Stimulated activated CD4-positive, alpha-beta T cell treated with anti-CD3 and anti-CD28 coated beads, Interleukin-4, amount 100 ng/mL, for 1 hour (primary cell): Measurements from ENCODE around the gene TRIM36.
A peak's percentile ranks its signal among the peaks of the same experiment; 100 is the strongest.

Experiments
- DNase-seq: peaks from one replicate; pipeline ENCODE4 v3.0.0-alpha.2; 2020

TRIM36 gene

DNA sequence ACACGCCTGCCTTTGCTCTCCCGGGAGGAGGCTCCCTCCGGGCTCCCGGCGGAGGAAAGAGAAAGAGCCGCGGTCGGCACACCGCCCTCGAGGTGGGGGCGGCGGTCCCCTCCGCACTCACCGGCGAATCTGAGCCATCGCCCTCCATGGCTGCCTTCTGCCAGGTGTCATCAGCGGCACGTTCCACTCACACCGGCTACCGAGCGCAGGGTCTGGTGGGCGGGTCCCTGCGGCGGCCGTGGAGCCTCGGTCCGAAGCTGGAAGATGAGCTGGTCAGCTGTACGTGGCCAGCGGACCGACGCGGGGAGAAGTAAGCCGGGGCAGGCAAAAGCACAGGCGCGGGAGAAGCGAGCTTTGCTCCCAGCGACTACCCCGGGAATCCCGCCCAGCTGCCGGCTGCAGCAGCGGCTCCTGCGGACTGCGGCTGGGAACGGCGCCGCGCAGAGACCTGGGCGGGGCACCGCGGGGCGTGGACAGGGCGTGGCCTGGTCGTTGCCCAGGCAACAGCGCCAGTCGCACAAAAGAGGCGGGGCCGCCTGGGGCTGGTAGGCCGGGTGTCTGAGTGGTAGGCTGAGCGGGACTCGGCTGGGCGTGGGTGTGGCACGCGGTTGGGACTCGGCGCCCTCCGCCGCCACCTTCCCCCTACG lies at the start of gene TRIM36:
Gene TRIM36, minus strand, starts transcription at position 422 of the 647 bp plus-strand sequence. Its CDS starts 274 bp downstream, at position 148.
- DNase-seq = peak; percentile 87

GRCh38 chr5:115214541-115214940 lies 44.8 kb upstream of the TRIM36 start:
- DNase-seq = no peak

GRCh38 chr5:115209279-115209678 lies 39.6 kb upstream of the TRIM36 start:
- peak; percentile 5 for DNase-seq

- DNase-seq = no peak
These were observed 33.2 kb upstream of the TRIM36 start for GRCh38 chr5:115202952-115203351.

GRCh38 chr5:115196161-115196560 lies 26.5 kb upstream of the TRIM36 start:
- DNase-seq = no peak

GRCh38 chr5:115194676-115195075 lies 25.0 kb upstream of the TRIM36 start:
- no peak for DNase-seq

DNA sequence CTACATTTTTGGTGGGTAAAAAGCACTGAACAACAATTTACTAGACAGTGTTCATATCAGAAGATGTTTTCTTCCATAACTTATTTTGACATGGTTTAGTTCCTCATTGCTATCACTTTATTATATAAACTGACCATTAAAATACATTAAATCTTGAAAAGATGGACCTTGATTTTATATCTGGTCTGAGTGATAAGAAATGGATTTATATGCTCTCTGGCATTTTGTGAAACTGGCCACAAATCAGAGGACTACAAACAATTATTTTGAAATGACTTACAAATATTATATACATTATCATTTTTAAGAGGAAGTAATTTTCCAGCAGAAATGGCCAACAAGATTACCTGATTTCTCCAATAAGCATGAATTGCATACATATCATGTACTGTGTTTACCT lies 23.6 kb upstream of the TRIM36 start:
- no peak for DNase-seq

DNA sequence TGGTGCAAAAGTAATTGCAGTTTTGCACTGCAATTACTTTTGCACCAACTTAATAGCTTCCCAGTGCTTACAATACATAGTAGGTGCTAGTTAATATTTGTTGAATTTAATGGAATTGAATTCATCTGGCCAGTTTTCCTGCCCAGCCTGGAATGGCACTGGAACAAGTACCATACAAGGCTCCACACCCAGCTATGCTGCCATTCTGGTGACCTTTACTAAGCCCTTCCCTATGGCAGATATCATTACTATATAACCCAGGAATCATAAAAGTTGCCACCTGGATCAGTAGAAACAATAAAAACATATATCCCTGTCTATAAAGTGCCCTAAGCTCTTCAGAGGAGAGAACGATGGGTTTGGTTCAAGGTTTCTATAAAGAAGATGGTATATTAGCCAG lies 22.4 kb upstream of the TRIM36 start:
- no peak for DNase-seq

- DNase-seq = no peak
These were observed 21.8 kb upstream of the TRIM36 start for GRCh38 chr5:115191474-115192031.

- DNase-seq = no peak
These were observed 20.7 kb upstream of the TRIM36 start for GRCh38 chr5:115190388-115190787.

DNA sequence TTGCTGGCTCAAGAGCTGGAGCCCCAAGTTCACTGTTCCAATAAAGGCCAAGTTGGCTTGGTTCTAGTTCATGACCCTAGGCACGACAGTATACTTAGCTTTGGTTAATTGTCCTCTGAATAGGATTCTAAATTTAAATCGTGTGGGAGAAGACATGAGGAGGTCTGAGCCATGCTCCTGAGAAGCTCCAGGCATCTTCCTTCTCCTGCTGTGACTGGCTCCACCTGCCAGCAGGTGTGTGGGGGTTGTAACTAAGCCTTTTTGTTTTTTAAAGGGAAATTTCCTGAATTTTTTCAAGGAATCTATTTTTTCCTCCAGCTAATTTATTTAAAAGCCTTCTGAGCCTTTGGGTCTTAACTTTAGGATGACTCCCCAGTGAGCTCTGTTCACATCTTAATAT lies 20.2 kb upstream of the TRIM36 start:
- DNase-seq = no peak

DNA sequence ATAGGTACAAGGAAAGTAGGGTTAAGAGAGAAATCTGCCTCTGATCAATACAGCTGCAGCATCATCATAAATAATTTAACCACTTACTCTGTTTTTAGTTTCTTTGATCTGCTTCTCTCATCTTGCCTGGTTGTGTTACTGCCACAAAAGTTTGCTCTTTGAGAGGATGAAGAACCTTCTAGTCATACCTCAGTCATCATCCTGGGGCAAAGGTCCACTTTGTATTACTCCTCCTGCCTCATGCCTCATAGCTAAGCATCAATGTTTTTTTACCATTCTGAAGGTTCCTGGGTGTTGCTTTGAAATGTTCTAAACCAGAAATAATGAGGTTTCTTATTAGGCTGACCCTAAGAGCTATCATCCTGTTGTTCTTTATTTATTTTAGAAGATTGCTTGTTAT lies 17.1 kb upstream of the TRIM36 start:
- no peak for DNase-seq

- no peak for DNase-seq
These were observed 15.1 kb upstream of the TRIM36 start for GRCh38 chr5:115184770-115185169.

DNA sequence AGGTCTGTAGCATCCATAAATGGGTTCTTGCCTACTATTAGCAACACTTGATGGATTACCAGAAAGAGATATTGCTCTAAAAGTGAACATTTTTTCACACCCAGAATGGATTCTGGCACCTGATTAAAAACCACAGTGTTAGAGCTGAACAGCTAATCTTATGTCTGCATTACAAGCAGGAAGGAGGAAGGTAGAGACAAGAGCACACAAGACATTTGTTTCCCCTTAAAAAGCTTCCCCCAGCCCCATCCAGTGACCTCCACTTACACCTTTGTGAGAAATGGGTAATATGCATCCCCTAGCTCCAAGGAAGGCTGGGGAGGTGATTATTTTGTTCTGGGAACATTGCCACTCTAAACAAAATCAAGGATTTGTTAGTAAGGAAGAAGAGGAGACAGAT lies 12.0 kb upstream of the TRIM36 start:
- no peak for DNase-seq

DNA sequence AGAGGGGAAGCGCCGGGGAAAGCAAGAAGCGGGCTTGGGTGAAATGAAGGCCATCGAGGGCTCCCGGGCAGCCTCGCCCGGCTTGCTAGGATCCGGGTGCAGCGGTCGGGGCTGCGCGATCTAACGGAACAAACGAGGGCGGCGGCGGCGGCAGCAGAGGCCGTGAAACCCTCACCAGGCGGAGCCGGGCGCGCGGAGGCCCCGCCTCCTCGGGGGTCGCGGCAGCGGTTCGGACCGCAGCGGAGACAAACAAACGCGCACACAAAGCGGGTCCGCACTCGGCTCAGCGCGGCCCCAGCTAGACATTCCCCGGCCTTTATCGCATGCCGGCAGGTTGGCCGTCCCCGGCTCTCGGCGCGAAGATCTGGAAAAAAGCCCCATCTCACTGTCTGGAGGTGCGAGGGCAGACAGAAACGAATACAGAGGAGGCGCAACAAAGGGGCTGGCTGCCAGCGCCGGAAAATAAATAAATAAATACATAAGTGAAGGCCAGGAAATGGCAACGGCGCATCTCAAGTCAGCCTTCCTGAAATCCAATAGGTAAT lies 10.5 kb upstream of the TRIM36 start:
- DNase-seq = peak; percentile 36

GRCh38 chr5:115179394-115180164 lies 9.9 kb upstream of the TRIM36 start:
- DNase-seq = no peak

- DNase-seq = no peak
These were observed 9.3 kb upstream of the TRIM36 start for GRCh38 chr5:115179030-115179393.

DNA sequence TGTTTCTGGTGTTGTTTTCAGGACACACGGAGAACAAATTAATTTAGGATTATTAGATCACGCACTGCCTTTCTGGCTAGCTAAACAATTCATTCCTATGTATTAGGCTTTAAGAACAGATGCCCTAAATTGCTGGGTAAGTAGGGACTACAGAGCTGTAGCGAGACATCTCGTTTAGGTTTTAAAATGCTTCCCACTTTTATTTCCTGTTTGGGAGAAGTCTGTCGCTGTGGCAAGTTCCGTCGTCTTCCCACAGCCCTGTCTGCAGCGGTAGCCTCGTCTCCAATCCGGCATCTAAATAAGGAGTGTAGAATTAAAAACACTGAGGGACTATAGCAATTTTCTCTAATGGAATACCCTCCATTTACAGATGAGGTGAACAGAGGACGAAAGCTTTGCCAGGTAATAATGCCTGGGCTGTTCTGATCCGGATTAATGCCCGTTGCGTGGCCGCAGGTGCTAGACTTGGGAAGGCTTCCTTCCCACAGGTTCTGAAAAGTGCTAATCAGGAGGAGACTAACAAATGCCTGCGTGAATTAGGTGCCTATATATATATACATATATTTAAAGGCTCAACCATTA lies 1.3 kb upstream of the TRIM36 start:
- no peak for DNase-seq

DNA sequence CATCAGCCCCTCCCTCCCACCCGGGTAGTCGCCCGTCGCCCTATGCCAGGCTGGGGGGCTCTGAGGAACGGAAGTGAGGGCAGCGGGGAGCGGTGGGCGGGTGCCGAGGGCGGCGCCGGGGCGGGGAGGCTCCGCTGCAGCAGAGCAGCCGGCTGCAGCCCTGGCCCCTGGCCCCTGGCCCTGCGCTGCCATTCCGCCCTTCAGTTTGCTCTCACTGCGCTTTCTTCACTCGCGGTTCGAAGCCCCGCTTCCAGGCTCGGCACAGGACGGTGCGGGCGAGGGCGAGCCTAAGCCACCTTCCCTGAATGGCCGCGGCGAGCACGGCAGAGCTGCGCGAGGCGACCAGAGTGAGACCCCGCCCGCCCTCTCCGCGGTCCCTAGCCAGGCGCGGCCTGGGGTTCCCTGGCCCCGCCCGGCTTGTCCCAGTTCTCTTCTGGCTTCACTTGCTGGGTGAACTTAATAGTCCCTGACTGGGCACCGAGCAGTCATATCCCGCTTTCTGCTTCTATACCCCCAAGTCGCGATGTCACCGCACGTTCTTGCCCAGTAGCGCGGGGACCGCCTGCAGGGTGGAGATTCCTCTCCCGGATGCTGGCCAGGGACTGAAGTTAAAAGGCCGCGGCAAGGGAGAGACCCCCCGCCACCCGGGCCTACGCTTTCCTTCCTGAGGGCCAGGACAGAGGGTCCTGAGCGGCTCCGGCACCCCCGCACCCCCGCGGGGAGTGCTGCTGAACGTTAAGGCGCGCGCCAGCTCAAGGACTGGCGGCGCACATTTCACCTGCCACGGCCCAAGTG lies 623 bp upstream of the TRIM36 start:
- DNase-seq = peak; percentile 8

GRCh38 chr5:115168829-115169486 lies 750 bp downstream of the TRIM36 start:
- no peak for DNase-seq

DNA sequence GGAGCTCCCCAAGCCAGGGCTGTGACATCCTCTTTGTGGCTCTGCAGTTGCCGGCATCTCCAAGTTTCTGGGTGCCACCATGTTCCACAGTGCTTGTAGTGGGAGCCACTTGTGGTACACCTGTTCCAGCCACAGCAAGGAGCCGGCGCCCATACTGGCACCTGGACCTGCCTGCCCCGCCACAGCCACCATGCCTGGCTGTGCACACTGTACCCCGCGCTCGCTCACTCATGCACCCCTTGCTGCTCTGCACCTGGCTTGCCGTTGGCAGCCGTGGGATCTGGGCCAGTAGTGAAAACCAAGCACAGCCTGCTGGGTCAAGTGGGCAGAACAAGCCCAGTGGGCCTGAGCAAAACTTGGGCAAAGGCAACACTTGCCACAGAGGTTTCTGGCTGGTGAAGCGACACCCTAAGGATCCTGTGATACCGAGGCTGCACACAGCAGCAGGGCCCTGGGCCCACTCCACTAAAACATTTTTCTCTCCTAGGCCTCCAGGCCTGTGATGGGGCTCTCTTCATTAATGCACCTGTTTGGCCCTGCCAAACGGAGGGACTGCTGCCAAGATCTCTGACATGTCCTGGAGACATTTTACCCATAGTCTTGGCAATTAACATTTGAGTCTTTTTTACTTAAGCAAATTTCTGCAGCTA lies 2.8 kb downstream of the TRIM36 start:
- no peak for DNase-seq

DNA sequence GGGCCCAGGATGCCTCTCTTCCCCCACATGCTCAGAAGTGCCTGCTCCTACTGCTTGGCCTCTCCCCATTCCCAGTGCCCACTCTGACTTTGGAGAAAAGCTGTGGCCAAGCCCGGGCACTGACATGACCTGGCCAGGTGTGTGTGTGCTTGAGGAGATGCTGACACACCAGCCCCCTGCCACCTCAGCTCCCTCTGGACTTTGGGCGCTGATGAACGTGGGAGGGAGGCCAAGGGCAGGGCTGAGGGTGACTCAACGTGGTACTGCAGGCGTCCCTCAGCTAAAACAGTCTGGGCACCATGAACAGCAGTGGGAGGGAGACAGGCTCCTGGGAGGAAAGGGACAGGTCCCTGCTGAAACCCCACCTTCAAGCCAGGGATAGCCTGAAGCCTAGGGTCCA lies 3.9 kb downstream of the TRIM36 start:
- no peak for DNase-seq
